HepG2 (cell line): ENCODE measurements around the gene SSU72. TPM values are rescaled to one million over a fixed set of nuclear protein-coding genes. Genes with fewer than 3 reads are reported as not detected.
A peak's percentile ranks its signal among the peaks of the same experiment; 100 is the strongest.

ENCODE experiments used
- ATAC-seq: fragments of 200-7000 bp; cut with Tn5 transposase; 3 replicates; pipeline ENCODE4 v1.9.1; 2020; ENCODE audit warnings: mild to moderate bottlenecking, moderate library complexity
- BruUV-seq: library from RNA; stranded (reverse); fragments of 400-500 nt; replicated peaks from 2 replicates; lab custom pipeline; 2021; lab: Mats Ljungman, UMichigan
- CTCF ChIA-PET: fragments of 300-600 bp; formaldehyde crosslinking; extraction: SDS; loops from one replicate; lab custom pipeline; 2021; ENCODE audit warnings: low total read pairs, inconsistent platforms, low intra/inter-chr PET ratio; lab: Yijun Ruan, JAX
- POLR2A ChIA-PET: fragments of 350-600 bp; sonication (Branson Sonifier 250); formaldehyde crosslinking; loops from one replicate; lab custom pipeline; 2020; ENCODE audit warnings: antibody characterized with exemption, inconsistent platforms; lab: Yijun Ruan, JAX
- DNase-seq: peaks from one replicate; pipeline ENCODE4 v3.0.0-alpha.2; 2015; ENCODE audit warnings: low spot score
- FAIRE-seq: peaks from 3 replicates; lab custom pipeline; 2011; peaks lifted over from hg19 to GRCh38; lab: Jason Lieb, UNC
- H2AFZ ChIP-seq: one replicate; pipeline ENCODE4 v1.6.1; 2011; ENCODE audit warnings: low read length, inconsistent platforms
- H3K27ac ChIP-seq: fragments of 300-600 bp; 3 replicates; pipeline ENCODE4 v1.8.0; 2011; ENCODE audit warnings: mixed run types, mild to moderate bottlenecking, mixed read lengths, low read length, inconsistent platforms; ENCODE audit not compliant: insufficient read depth; ENCODE audit errors: extremely low read length
- H3K27me3 ChIP-seq, 2 experiments: fragments of 200-600 bp in 1 of 2; 2 replicates in 1 of 2; 3 replicates in 1 of 2; pipeline versions ENCODE4 v1.6.0 to v1.8.0; 2011; ENCODE audit warnings: low read length in 2 of 2, mild to moderate bottlenecking in 2 of 2, moderate library complexity in 2 of 2, inconsistent platforms in 1 of 2; ENCODE audit not compliant: insufficient read depth in 2 of 2, control insufficient read depth in 1 of 2
- H3K36me3 ChIP-seq, 2 experiments: fragments of 200-600 bp in 1 of 2; replicated peaks in 1 of 2; 2 replicates in 1 of 2; 3 replicates in 1 of 2; pipeline versions ENCODE4 v1.5.1 to v1.8.0; 2011; ENCODE audit warnings: low read length in 2 of 2, inconsistent platforms in 1 of 2; ENCODE audit not compliant: insufficient read depth in 2 of 2, control insufficient read depth in 1 of 2
- H3K4me1 ChIP-seq: 2 replicates; pipeline ENCODE4 v1.5.1; 2012; ENCODE audit warnings: low read length, inconsistent platforms; ENCODE audit not compliant: insufficient read depth
- H3K4me2 ChIP-seq: 2 replicates; pipeline ENCODE4 v1.6.0; 2011; ENCODE audit warnings: low read depth, low read length, inconsistent platforms
- H3K4me3 ChIP-seq, 3 experiments: fragments of 200-600 bp in 1 of 3; sonication (generic), shearing (Covaris generic) in 1 of 3; replicated peaks in 1 of 3; 2 replicates each; pipeline ENCODE4 v1.5.1; 2011 to 2016; ENCODE audit warnings: low read length in 3 of 3, inconsistent platforms in 2 of 3, low read depth in 2 of 3, mild to moderate bottlenecking in 2 of 3, control low read depth in 1 of 3, mixed read lengths in 1 of 3; ENCODE audit not compliant: insufficient read depth in 1 of 3
- H3K79me2 ChIP-seq: one replicate; pipeline ENCODE4 v1.6.1; 2011; ENCODE audit warnings: low read length, inconsistent platforms; ENCODE audit not compliant: insufficient read depth
- H3K9ac ChIP-seq: 2 replicates; pipeline ENCODE4 v1.6.0; 2011; ENCODE audit warnings: mild to moderate bottlenecking, low read depth, low read length, inconsistent platforms; ENCODE audit not compliant: insufficient read depth
- H3K9me3 ChIP-seq: 2 replicates; pipeline ENCODE4 v1.5.1; 2012; ENCODE audit warnings: mild to moderate bottlenecking, low read length
- H4K20me1 ChIP-seq: 2 replicates; pipeline ENCODE4 v1.6.0; 2011; ENCODE audit warnings: inconsistent platforms, mild to moderate bottlenecking, low read length, moderate library complexity; ENCODE audit not compliant: insufficient read depth
- AGO2 ChIP-seq: fragments of 200-400 bp; formaldehyde crosslinking; optimal IDR thresholded peaks from 2 replicates; pipeline ENCODE3; 2017; ENCODE audit warnings: mild to moderate bottlenecking, low read depth, low read length, moderate library complexity
- ARNTL ChIP-seq: sonication (generic); formaldehyde crosslinking; IDR thresholded peaks from 2 replicates; pipeline ENCODE4 v1.4.0; 2020; ENCODE audit warnings: mild to moderate bottlenecking, missing genetic modification reagents
- DRAP1 ChIP-seq: IDR thresholded peaks from 2 replicates; pipeline ENCODE4 v1.6.1; 2016; ENCODE audit warnings: missing genetic modification reagents, missing compliant biosample characterization
- IRF2 ChIP-seq: IDR thresholded peaks from 2 replicates; pipeline ENCODE4 v1.6.1; 2018; ENCODE audit warnings: missing genetic modification reagents, missing compliant biosample characterization
- PAF1 ChIP-seq: IDR thresholded peaks from 2 replicates; pipeline ENCODE4 v1.6.1; 2016; ENCODE audit warnings: missing genetic modification reagents, missing compliant biosample characterization
- REXO4 ChIP-seq: sonication (generic); formaldehyde crosslinking; IDR thresholded peaks from 2 replicates; pipeline ENCODE4 v1.8.0; 2022; ENCODE audit warnings: missing genetic modification reagents, mild to moderate bottlenecking, borderline replicate concordance
- TFDP2 ChIP-seq: sonication (generic); formaldehyde crosslinking; IDR thresholded peaks from 2 replicates; pipeline ENCODE4 v1.4.0; 2020; ENCODE audit warnings: missing genetic modification reagents
- ZNF558 ChIP-seq: sonication (generic); formaldehyde crosslinking; IDR thresholded peaks from 2 replicates; pipeline ENCODE4 v1.9.0; 2022; ENCODE audit warnings: mild to moderate bottlenecking, missing genetic modification reagents, borderline replicate concordance
- ZNF768 ChIP-seq: sonication (generic); formaldehyde crosslinking; IDR thresholded peaks from 2 replicates; pipeline ENCODE4 v1.4.0; 2020; ENCODE audit warnings: missing genetic modification reagents
- WGBS: methylation state at CpG from one replicate; pipeline ENCODE4 v1.1.6; 2017; ENCODE audit warnings: low lambda C conversion rate; 5-methylcytosine and 5-hydroxymethylcytosine counted together
- in situ Hi-C: cut with HindIII; loops from 2 replicates; pipeline ENCODE4 v1.10.0; 2017; ENCODE audit warnings: low pct_unique_long_range_greater_than_20kb; ENCODE audit not compliant: extremely low pct_ligation_motif_present
- intact Hi-C: fragments of 100-400 bp; cut with micrococcal nuclease; formaldehyde crosslinking; loops from one replicate; pipeline ENCODE4 v1.10.0; 2022; ENCODE audit not compliant: unreplicated experiment
- polyA plus RNA-seq, 8 experiments: library from polyadenylated mRNA; depleted of rRNA in 3 of 8; stranded (reverse) in 7 of 8; unstranded in 1 of 8; fragments of >200 nt; fragmentation: Illumina TruSeq in 4 of 8; extraction: Trizol in 4 of 8; gene quantifications; 2 replicates each; pipeline versions ENCODE4 v1.2.1 to v1.2.3, GENCODE V29; 2011 to 2016; ENCODE audit warnings: low read depth in 4 of 8, missing spikeins in 1 of 8, mixed read lengths in 1 of 8; ENCODE audit not compliant: insufficient read depth in 1 of 8
- total RNA-seq, 5 experiments: library from RNA; depleted of rRNA; stranded (reverse); fragments of >200 nt; fragmentation: Illumina TruSeq; extraction: Trizol; gene quantifications; 2 replicates each; pipeline ENCODE4 v1.2.3, GENCODE V29; 2016; ENCODE audit warnings: low read depth in 1 of 5
- TF ChIP-seq, protein P1 (sequence below): sonication (generic); formaldehyde crosslinking; conservative IDR thresholded peaks from 2 replicates; pipeline ENCODE4 v1.8.0; 2022; ENCODE audit warnings: low read depth, missing genetic modification reagents
- TF ChIP-seq, protein P2 (sequence below): sonication (generic); formaldehyde crosslinking; IDR thresholded peaks from 2 replicates; pipeline ENCODE4 v1.4.0; 2020; ENCODE audit warnings: mild to moderate bottlenecking, missing genetic modification reagents

Gene SSU72
- total and polyA plus RNA-seq, 2 of the 13 experiments (the other 11 are each of a cell fraction or from before 2014, with no cell fraction given) = 42.8 to 67.1 TPM

DNA sequence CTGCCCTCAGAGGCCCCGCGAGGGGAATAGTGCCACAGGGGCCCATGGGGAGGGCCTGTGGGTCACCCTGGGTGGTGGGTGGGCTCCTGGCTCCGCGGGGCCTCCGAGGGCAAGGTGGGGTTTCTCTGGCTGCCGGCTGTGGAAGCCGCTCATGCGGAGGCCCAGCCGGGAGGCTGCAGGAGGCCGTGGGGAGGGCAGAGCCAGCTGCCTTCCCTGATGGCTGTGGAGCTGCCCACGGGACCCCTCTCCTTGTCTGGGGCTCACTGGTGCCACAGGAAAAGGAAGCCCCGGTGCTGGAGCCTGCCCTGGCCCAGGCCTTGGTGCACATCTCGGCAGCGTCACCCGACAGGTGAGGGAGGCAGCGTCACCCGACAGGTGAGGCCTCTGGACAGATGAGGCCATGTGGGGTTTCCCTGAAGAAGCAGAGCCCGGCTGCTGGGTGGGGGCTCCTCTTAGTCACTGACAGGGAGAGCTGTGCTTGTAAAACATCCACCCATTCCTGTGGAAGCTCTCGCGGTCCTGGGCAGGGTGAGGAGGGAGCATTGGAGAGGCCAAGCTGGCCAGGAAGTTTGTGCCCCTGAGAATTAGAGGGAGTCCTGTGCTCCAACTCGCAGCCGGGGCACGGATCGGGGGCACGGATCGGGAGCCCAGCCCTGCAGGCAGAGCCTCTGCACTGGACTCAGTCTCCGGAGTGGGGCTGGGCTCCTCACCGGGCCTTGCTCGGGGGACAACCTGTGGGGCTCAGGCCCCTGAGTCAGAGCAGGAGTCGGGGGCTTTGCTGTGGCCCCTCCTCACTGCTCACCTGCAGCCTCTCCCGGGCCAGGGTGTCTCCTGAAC is 46.7 kb upstream of the SSU72 start:
- BruUV-seq = no TSS peak
- FAIRE-seq = no peak
- Histone ChIP-seq H3K9me3 (no peaks in the 10 kb centered on the region), H3K9ac (no peak overlapping the region), H3K4me3 (no peak overlapping the region), H4K20me1 (peaks cover 4% of the 10 kb centered on the region; the same call in 1 of the 2 replicates), H3K79me2 (peaks cover 14% of the 10 kb centered on the region), H3K36me3 (peaks cover 1 to 14% of the 10 kb centered on the region in 2 experiments; a peak in 2 of 5 replicates), H3K4me1 (peaks cover 13% of the 10 kb centered on the region), H2AFZ (no peak overlapping the region), H3K27ac (no peak overlapping the region), H3K4me2 (no peak overlapping the region), H3K27me3 (no peaks in the 10 kb centered on the region; a peak in 1 of 5 replicates)
- ATAC-seq = no peak
- in situ Hi-C loops (no loop called here), intact Hi-C loops (no loop called here)
- no peak for DNase-seq
- TF ChIP-seq TFDP2 (CRISPR knock-in tag) (no peak), AGO2 (peak; percentile 13)
- POLR2A ChIA-PET = no interaction called here
- 87% methylated on average over 3 of the region's 31 CpGs for WGBS
- CTCF ChIA-PET = no interaction called here

- ATAC-seq = no peak
- no peak overlapping the region for H3K9ac ChIP-seq
- whole genome bisulfite sequencing = 95% methylated on average over 11 of the region's 16 CpGs
- peaks cover 1 to 14% of the 10 kb centered on the region in 2 experiments; a peak in 2 of 5 replicates for H3K36me3 ChIP-seq
- peaks cover 13% of the 10 kb centered on the region for H3K4me1 ChIP-seq
- no peak overlapping the region for H3K4me3 ChIP-seq
- H2AFZ ChIP-seq = no peak overlapping the region
- in situ Hi-C loops = no loop called here
- H4K20me1 ChIP-seq = peaks cover 6% of the 10 kb centered on the region; the same call in 1 of the 2 replicates
- no peak for DNase-seq
- FAIRE-seq = no peak
- H3K4me2 ChIP-seq = no peak overlapping the region
- ChIA-PET CTCF (no interaction called here), POLR2A (no interaction called here)
- no peak overlapping the region for H3K27ac ChIP-seq
- peaks cover 15% of the 10 kb centered on the region for H3K79me2 ChIP-seq
- H3K27me3 ChIP-seq = no peaks in the 10 kb centered on the region; a peak in 1 of 5 replicates
- intact Hi-C loops = no loop called here
- no TSS peak for BruUV-seq
- H3K9me3 ChIP-seq = no peaks in the 10 kb centered on the region
- TF ChIP-seq, protein P1, sequence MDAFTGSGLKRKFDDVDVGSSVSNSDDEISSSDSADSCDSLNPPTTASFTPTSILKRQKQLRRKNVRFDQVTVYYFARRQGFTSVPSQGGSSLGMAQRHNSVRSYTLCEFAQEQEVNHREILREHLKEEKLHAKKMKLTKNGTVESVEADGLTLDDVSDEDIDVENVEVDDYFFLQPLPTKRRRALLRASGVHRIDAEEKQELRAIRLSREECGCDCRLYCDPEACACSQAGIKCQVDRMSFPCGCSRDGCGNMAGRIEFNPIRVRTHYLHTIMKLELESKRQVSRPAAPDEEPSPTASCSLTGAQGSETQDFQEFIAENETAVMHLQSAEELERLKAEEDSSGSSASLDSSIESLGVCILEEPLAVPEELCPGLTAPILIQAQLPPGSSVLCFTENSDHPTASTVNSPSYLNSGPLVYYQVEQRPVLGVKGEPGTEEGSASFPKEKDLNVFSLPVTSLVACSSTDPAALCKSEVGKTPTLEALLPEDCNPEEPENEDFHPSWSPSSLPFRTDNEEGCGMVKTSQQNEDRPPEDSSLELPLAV = no peak
- no peak for TF ChIP-seq ZNF558 (CRISPR knock-in tag)
- no peak for TF ChIP-seq DRAP1 (CRISPR knock-in tag)
- TF ChIP-seq IRF2 (CRISPR knock-in tag) = no peak
- TF ChIP-seq, protein P2, sequence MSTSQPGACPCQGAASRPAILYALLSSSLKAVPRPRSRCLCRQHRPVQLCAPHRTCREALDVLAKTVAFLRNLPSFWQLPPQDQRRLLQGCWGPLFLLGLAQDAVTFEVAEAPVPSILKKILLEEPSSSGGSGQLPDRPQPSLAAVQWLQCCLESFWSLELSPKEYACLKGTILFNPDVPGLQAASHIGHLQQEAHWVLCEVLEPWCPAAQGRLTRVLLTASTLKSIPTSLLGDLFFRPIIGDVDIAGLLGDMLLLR (CRISPR knock-in tag) = no peak
- TF ChIP-seq ZNF768 = no peak
- no peak for TF ChIP-seq PAF1 (CRISPR knock-in tag)
- no peak for TF ChIP-seq REXO4 (CRISPR knock-in tag)
- no peak for TF ChIP-seq ARNTL (CRISPR knock-in tag)
Observed at GRCh38 chr1:1620433-1621139, 45.9 kb upstream of the SSU72 start.
